ENCODE measurements around the gene NPL. TPM values are rescaled to one million over a fixed set of nuclear protein-coding genes. Genes with fewer than 3 reads are reported as not detected.

NPL gene, protein sequence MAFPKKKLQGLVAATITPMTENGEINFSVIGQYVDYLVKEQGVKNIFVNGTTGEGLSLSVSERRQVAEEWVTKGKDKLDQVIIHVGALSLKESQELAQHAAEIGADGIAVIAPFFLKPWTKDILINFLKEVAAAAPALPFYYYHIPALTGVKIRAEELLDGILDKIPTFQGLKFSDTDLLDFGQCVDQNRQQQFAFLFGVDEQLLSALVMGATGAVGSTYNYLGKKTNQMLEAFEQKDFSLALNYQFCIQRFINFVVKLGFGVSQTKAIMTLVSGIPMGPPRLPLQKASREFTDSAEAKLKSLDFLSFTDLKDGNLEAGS
- 4.8 TPM for total RNA-seq (ENCODE audit: unreplicated experiment)
- long read RNA-seq, partial matches to known transcripts: 0 of 1 reads
- long read RNA-seq, other reads (novel, unspliced or antisense): 1 of 1 reads

DNA sequence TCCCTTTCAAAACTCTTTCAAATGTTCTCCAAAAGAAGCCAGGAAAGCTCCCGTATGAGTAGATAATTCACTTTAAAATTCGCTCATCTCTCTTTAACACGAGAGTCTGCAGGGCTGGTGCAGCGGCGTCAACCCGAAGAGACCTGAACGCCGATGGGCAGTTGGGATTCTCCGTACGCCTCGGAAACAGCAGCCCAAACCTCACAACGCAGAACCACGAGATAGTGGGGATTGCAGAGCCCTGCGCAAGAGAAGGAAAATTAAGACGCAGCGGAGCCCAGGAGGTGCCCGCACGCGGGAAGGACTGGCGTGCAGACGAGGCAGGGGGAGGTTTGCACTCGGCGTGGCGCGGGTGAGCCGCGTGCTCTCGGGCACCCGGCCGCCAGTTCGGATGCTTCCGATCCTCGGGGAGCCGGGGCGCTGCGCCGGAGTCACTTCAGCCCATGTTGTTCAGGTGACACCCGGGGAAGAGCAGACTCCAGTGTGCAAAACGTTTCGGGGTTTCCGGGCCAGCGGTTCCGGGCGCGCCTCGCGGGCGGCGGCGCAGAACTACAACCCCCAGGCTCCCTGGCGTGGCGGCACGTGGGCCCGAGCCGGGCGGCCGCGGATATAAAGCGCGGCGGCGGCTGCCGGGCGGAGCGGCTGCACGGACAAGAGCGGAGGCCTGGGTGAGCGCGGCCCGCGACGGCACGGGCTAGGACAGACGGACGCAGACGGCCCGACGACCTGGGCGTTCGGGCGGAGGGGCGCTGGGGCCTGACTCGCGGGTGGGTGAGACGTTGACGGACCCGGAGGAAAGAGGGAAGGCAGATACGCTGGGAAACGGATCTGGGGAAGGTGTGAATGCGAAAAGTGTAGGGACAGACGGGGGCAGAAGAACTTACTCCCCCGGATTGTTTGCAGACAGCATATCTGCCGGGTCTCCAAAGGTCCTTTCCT lies at the start of gene NPL:
TSS of gene NPL (plus strand) at position 636 of the 939 bp plus-strand sequence. CDS start 4,599 bp downstream, outside the sequence.
- Mint-ChIP-seq H3K4me3 (ENCODE audit: unreplicated experiment) (peak within 1 kb of the TSS; percentile 91), H3K27me3 (ENCODE audit: unreplicated experiment) (peaks cover 4% of the 10 kb centered on the region), H3K36me3 (ENCODE audit: low read depth, unreplicated experiment) (no peaks in the 10 kb centered on the region)

DNA sequence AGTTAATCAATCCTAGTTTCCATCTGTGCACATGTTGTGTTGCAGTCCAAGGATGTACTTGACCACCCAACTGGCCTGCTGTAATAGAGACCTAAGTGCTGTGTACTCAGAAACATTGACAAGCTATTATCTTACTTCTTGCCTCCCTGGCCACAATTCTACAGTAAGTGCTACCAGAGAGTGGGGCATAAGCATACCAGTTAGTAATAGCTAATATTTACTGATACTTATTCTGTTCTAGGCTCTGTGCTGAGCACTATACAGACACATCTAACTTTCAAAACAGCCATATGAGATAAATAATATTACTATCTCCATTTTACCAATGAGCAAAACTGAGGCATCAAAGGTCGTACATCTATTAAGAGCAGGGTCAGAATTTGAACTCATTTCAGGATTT lies 49.5 kb upstream of the NPL start:
- TF ChIP-seq, protein P1, sequence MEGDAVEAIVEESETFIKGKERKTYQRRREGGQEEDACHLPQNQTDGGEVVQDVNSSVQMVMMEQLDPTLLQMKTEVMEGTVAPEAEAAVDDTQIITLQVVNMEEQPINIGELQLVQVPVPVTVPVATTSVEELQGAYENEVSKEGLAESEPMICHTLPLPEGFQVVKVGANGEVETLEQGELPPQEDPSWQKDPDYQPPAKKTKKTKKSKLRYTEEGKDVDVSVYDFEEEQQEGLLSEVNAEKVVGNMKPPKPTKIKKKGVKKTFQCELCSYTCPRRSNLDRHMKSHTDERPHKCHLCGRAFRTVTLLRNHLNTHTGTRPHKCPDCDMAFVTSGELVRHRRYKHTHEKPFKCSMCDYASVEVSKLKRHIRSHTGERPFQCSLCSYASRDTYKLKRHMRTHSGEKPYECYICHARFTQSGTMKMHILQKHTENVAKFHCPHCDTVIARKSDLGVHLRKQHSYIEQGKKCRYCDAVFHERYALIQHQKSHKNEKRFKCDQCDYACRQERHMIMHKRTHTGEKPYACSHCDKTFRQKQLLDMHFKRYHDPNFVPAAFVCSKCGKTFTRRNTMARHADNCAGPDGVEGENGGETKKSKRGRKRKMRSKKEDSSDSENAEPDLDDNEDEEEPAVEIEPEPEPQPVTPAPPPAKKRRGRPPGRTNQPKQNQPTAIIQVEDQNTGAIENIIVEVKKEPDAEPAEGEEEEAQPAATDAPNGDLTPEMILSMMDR (IDR thresholded peaks at IDR 0.05; ENCODE audit: unreplicated experiment): no peak
- DNase-seq (ENCODE audit: low spot score): no peak
- Mint-ChIP-seq H3K9me3 (ENCODE audit: unreplicated experiment) (no peaks in the 10 kb centered on the region), H3K4me3 (ENCODE audit: unreplicated experiment) (no peak overlapping the region), H3K4me1 (ENCODE audit: unreplicated experiment) (peaks cover 15% of the 10 kb centered on the region), H3K36me3 (ENCODE audit: low read depth, unreplicated experiment) (no peaks in the 10 kb centered on the region), H3K27ac (ENCODE audit: unreplicated experiment) (no peak overlapping the region), H3K27me3 (ENCODE audit: unreplicated experiment) (no peaks in the 10 kb centered on the region)

More for the DNA sequence above, at the start of gene NPL:
- no peaks in the 10 kb centered on the region for H3K9me3 Mint-ChIP-seq (ENCODE audit: unreplicated experiment)
- H3K4me1 Mint-ChIP-seq (ENCODE audit: unreplicated experiment): peaks cover 3% of the 10 kb centered on the region
- DNase-seq (ENCODE audit: low spot score): peak; percentile 81
- TF ChIP-seq, protein P1 (IDR thresholded peaks at IDR 0.05; ENCODE audit: unreplicated experiment): no peak
- no peak within 1 kb of the TSS for H3K27ac Mint-ChIP-seq (ENCODE audit: unreplicated experiment)

DNA sequence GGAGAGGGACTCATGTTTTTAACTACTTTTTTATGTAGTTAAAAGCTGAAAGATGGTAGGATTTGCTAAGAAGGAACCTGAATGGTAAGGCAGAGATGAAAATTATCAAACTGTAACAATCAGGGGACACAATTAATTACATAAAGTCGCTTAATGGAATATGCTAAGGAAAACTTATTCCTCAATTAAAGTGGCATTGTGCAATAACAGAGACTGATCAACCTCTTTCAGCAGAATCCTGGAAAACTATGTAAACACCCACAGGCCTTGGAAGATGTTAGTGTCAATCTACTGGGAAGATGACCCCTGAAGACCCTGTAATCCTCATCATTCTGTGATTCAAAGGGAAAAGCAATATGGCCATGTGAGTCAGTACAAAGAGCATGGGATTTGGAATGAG lies 46.8 kb upstream of the NPL start:
- no peaks in the 10 kb centered on the region for H3K9me3 Mint-ChIP-seq (ENCODE audit: unreplicated experiment)
- no peaks in the 10 kb centered on the region for H3K36me3 Mint-ChIP-seq (ENCODE audit: low read depth, unreplicated experiment)
- peaks cover 8% of the 10 kb centered on the region for H3K4me1 Mint-ChIP-seq (ENCODE audit: unreplicated experiment)
- TF ChIP-seq, protein P1 (IDR thresholded peaks at IDR 0.05; ENCODE audit: unreplicated experiment): no peak
- no peak for DNase-seq (ENCODE audit: low spot score)
- H3K4me3 Mint-ChIP-seq (ENCODE audit: unreplicated experiment): no peak overlapping the region
- no peaks in the 10 kb centered on the region for H3K27me3 Mint-ChIP-seq (ENCODE audit: unreplicated experiment)
- no peak overlapping the region for H3K27ac Mint-ChIP-seq (ENCODE audit: unreplicated experiment)

DNA sequence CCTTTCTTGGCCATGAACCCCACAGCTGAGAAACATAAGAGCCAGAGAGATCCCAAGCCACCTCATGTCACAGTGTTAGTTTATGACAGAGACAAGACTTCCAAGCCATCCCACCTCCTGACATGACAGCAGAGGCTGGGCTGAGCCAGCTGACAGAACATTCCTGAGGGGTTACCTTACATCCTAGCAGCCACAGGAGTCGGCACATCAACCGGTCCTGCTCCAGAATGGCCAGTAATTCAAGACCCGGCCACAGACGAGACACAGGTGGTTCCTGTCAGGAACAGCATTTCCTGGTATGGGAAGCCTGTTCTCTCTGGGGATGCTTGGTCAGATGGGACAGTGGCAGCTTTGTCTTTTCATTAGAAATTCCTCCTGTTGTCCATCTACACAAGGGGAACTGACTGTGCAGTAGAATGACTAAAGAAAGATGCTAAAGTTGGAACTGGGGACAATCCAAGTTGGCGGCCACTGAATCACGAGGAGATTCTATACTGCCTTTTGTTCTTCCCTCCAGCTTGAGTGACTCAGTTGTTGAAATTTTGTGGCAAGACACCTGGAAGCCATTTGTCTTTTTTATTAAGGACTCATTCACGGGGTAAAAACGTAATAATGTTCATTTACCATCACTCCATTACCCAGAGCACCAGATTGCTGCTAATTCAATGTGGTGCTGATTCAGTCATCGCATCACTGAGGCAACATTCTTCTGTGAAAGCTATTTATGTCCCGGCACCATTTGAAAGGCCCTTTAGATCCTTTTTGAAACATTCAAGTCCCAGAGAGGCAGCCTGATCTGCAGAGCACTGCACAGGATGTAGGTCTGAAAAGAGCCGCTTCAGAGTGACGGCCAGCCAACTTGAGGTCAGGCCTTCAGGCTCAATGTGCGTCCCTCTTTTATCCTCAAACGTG lies 37.2 kb upstream of the NPL start:
- DNase-seq (ENCODE audit: low spot score): peak; percentile 6
- Mint-ChIP-seq H3K4me3 (ENCODE audit: unreplicated experiment) (no peak overlapping the region), H3K4me1 (ENCODE audit: unreplicated experiment) (peaks cover 10% of the 10 kb centered on the region), H3K36me3 (ENCODE audit: low read depth, unreplicated experiment) (no peaks in the 10 kb centered on the region), H3K27ac (ENCODE audit: unreplicated experiment) (peak overlapping the region; percentile 2), H3K9me3 (ENCODE audit: unreplicated experiment) (no peaks in the 10 kb centered on the region), H3K27me3 (ENCODE audit: unreplicated experiment) (peaks cover 5% of the 10 kb centered on the region)
- TF ChIP-seq, protein P1 (IDR thresholded peaks at IDR 0.05; ENCODE audit: unreplicated experiment): no peak

All from endothelial cell (in vitro differentiated cells).